Activated CD4-positive, alpha-beta T cell treated with anti-CD3 and anti-CD28 coated beads, Interleukin-2, amount 50 U/mL, for 16 hours (primary cell): Measurements from ENCODE around the gene ITGB1.

ENCODE experiments used
- DNase-seq: peaks from one replicate; pipeline ENCODE4 v3.0.0-alpha.2; 2020

The ITGB1 gene

GRCh38 chr10:32878646-32879045 is 79.4 kb downstream of the ITGB1 start:
- DNase-seq, result no peak

GRCh38 chr10:32877915-32878314 is 80.1 kb downstream of the ITGB1 start:
- no peak for DNase-seq

GRCh38 chr10:32865170-32865569 is 92.9 kb downstream of the ITGB1 start:
- no peak for DNase-seq

GRCh38 chr10:32854435-32854834 is 103.6 kb downstream of the ITGB1 start:
- no peak for DNase-seq

GRCh38 chr10:32851301-32851700 is 106.7 kb downstream of the ITGB1 start:
- no peak for DNase-seq
